ENCODE measurements around the gene NMRK2.

The NMRK2 gene

DNA sequence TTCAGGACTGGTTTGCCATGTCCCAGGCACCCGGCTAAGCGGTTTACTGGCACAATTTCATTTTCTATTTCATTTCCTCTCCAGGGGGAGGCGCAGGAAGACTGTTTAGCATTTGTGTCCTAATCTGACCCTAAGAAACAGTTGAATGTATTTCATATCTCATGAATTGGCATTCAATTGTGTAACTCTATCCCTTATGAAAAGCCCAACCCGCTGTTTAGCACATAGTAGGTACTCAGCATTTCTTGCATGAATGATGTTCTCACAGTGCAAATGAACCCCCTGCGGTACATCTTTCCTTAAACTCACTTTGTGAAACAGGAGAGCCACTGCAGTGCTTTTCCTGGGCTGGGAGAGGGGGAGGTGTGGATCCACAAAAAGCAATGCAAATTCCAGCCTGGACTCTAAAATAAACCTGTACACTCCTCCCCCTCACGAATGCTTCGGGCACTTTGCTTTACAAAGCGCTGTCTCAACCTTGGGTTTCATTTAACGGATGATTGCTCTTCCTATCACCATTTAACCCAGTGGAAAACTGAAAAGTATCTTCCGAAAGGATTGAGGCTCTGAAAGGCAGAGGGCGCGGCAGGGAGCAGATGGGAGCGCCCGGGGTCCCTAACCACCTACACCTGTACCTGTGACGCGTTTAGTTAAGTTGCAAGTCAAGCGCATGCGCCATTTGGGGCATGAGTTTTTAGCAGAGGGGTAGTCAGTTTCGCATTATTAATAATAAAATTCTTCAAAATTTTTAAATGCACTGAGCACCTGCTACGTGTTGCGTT, 53.6 kb downstream of the NMRK2 start:
- TF ChIP-seq ZNF274 (IDR thresholded peaks at IDR 0.05; ENCODE audit: low read depth, low read length): no peak
- peak overlapping the region; percentile 70 for H3K4me3 ChIP-seq (ENCODE audit: low read length)

DNA sequence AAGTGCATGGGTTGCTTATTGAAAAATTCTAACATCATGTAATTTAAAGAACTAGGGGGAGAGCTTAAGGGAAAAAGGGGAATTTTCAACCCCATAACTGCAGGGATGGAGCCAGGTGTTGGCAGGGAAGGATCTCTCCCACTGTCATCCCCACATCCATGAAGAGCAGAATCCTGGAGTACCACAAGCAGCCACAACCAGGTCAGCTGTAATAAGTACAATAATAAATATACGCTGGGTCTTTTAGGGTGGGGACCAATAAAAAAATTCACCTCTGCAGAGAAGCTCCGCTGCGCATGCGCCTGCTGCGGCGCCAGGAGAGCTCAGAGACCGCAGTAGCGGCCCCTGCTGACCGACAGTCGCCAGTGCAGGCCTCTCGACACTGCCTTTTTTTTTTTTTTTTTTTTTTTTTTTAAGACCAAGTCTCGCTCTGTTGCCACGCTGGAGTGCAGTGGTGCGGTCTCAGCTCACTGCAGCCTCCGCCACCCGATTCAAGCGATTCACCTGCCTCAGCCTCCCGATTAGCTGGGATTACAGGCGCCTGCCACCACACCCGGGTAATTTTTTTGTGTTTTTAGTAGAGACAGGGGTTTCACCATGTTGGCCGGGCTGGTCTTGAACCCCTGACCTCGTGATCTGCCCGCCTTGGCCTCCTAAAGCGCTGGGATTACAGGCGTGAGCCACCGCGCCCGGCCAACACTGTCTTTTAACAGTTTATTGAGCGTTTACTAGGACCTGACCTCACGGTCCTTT, 54.9 kb downstream of the NMRK2 start:
- no peak for TF ChIP-seq ZNF274 (IDR thresholded peaks at IDR 0.05; ENCODE audit: low read depth, low read length)
- peak overlapping the region; percentile 70; the same call in 1 of the 2 replicates for H3K4me3 ChIP-seq (ENCODE audit: low read length)

DNA sequence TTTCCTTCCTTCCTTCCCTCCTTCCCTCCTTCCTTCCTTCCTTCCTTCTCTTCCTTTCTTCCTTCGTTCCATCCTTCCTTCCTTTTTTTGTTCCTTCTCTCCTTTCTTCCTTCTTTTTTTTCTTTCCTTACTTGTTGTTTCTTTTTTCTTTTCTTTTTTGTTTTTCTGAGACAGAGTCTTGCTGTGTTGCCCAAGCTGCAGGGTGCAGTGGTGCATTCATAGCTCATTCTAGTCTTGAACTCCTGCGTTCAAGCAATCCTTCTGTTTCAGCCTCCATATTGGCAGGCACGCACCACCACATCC, 57.9 kb downstream of the NMRK2 start:
- no peak overlapping the region for H3K4me3 ChIP-seq (ENCODE audit: low read length)
- TF ChIP-seq ZNF274 (IDR thresholded peaks at IDR 0.05; ENCODE audit: low read depth, low read length): no peak

Data from GM08714 (cell line).